Measurements from ENCODE around the gene PDGFC. TPM values are rescaled to one million over a fixed set of nuclear protein-coding genes. Genes with fewer than 3 reads are reported as not detected.

PDGFC gene
- total RNA-seq, 1 donor from 2014 or later: 0.64 TPM

GRCh38 chr4:156718226-156718625 lies 253.4 kb downstream of the PDGFC start:
- Mint-ChIP-seq H3K4me1 (ENCODE audit: low read depth, unreplicated experiment) (no peaks in the 10 kb centered on the region), H3K36me3 (ENCODE audit: unreplicated experiment) (no peaks in the 10 kb centered on the region), H3K4me3 (ENCODE audit: unreplicated experiment) (no peak overlapping the region), H3K27ac (ENCODE audit: unreplicated experiment) (no peak overlapping the region), H3K9me3 (ENCODE audit: unreplicated experiment) (no peaks in the 10 kb centered on the region), H3K27me3 (ENCODE audit: unreplicated experiment) (no peaks in the 10 kb centered on the region)
- no peak for TF ChIP-seq CTCF (IDR thresholded peaks at IDR 0.05; ENCODE audit: partially characterized antibody, unreplicated experiment)
- DNase-seq: no peak

GRCh38 chr4:156711193-156711590 lies 260.4 kb downstream of the PDGFC start:
- Mint-ChIP-seq H3K36me3 (ENCODE audit: unreplicated experiment) (no peaks in the 10 kb centered on the region), H3K4me3 (ENCODE audit: unreplicated experiment) (no peak overlapping the region), H3K4me1 (ENCODE audit: low read depth, unreplicated experiment) (no peaks in the 10 kb centered on the region), H3K9me3 (ENCODE audit: unreplicated experiment) (no peaks in the 10 kb centered on the region), H3K27me3 (ENCODE audit: unreplicated experiment) (no peaks in the 10 kb centered on the region), H3K27ac (ENCODE audit: unreplicated experiment) (no peak overlapping the region)
- TF ChIP-seq CTCF (IDR thresholded peaks at IDR 0.05; ENCODE audit: partially characterized antibody, unreplicated experiment): no peak
- DNase-seq: no peak

Other genes with a start within 250 kb of the PDGFC start
- gene GLRB, start 104.4 kb upstream of the PDGFC start, total RNA-seq (ENCODE audit: unreplicated experiment): 2.0 TPM
- 21.3 TPM for gene GRIA2, start 248.9 kb upstream of the PDGFC start, total RNA-seq (ENCODE audit: unreplicated experiment)

Data from glutamatergic neuron (in vitro differentiated cells).